Measurements from ENCODE around the gene TMEM86A. TPM values are rescaled to one million over a fixed set of nuclear protein-coding genes. Genes with fewer than 3 reads are reported as not detected.

The TMEM86A gene
- total RNA-seq, 4 donors from 2014 or later = 5.4 to 11.0 (median 6.8) TPM

- peak overlapping the region; percentile 45 to 74 (median 64) for H3K4me3 ChIP-seq
- H3K27me3 ChIP-seq = no peaks in the 10 kb centered on the region
- peak; percentile 72 to 79 for DNase-seq (ENCODE audit: low spot score in 2 of 2)
- WGBS, 2 donors = 3% methylated on average over 38 to 41 of the region's 41 CpGs
- no peak for TF ChIP-seq CTCF (IDR thresholded peaks at IDR 0.05)
- TF ChIP-seq POLR2A (IDR thresholded peaks at IDR 0.05) = no peak
- peak in 1 of 2 donors; percentile 24 for TF ChIP-seq EP300 (IDR thresholded peaks at IDR 0.05)
- peak overlapping the region; percentile 46 to 68 (median 65) for H3K27ac ChIP-seq
- no peaks in the 10 kb centered on the region for H3K36me3 ChIP-seq
- H3K9me3 ChIP-seq = no peaks in the 10 kb centered on the region
- peaks cover 0 to 18% (median 8%) of the 10 kb centered on the region in 4 donors for H3K4me1 ChIP-seq
Observed at GRCh38 chr11:18720808-18721560, 22.4 kb downstream of the TMEM86A start.

GRCh38 chr11:18721561-18722292 is 23.1 kb downstream of the TMEM86A start:
- WGBS, 2 donors = 8 to 14% methylated on average over 15 to 35 of the region's 36 CpGs
- peak in 1 of 2 donors; percentile 61 for DNase-seq (ENCODE audit: low spot score in 2 of 2)
- Histone ChIP-seq H3K36me3 (no peaks in the 10 kb centered on the region), H3K27me3 (no peaks in the 10 kb centered on the region), H3K27ac (peak overlapping the region; percentile 46 to 68 (median 65)), H3K4me3 (peak overlapping the region; percentile 45 to 74 (median 64)), H3K4me1 (peaks cover 0 to 18% (median 8%) of the 10 kb centered on the region in 4 donors), H3K9me3 (no peaks in the 10 kb centered on the region)
- TF ChIP-seq CTCF (IDR thresholded peaks at IDR 0.05) = peak; percentile 62 to 78 (median 76)
- TF ChIP-seq POLR2A (IDR thresholded peaks at IDR 0.05) = no peak

- Histone ChIP-seq H3K27me3 (no peaks in the 10 kb centered on the region), H3K27ac (peak overlapping the region in 2 of 4 donors; percentile 64 to 68), H3K4me3 (peak overlapping the region in 1 of 4 donors; percentile 60)
Observed at GRCh38 chr11:18722293-18722637, 23.7 kb downstream of the TMEM86A start.

GRCh38 chr11:18723991-18724390 is 25.4 kb downstream of the TMEM86A start:
- H3K36me3 ChIP-seq = no peaks in the 10 kb centered on the region
- no peak overlapping the region for H3K4me3 ChIP-seq
- H3K4me1 ChIP-seq = peaks cover 0 to 26% (median 8%) of the 10 kb centered on the region in 4 donors
- 36 to 38% methylated on average over 7 of the region's 7 CpGs for WGBS, 2 donors
- TF ChIP-seq CTCF (IDR thresholded peaks at IDR 0.05) = no peak
- TF ChIP-seq EP300 (IDR thresholded peaks at IDR 0.05) = no peak
- TF ChIP-seq POLR2A (IDR thresholded peaks at IDR 0.05) = no peak
- DNase-seq (ENCODE audit: low spot score in 2 of 2) = no peak
- H3K9me3 ChIP-seq = no peaks in the 10 kb centered on the region
- no peak overlapping the region for H3K27ac ChIP-seq
- no peaks in the 10 kb centered on the region for H3K27me3 ChIP-seq

More at GRCh38 chr11:18722293-18722637, 23.7 kb downstream of the TMEM86A start:
- Histone ChIP-seq H3K4me1 (peaks cover 0 to 19% (median 8%) of the 10 kb centered on the region in 4 donors), H3K9me3 (no peaks in the 10 kb centered on the region), H3K36me3 (no peaks in the 10 kb centered on the region)
- no peak for DNase-seq (ENCODE audit: low spot score in 2 of 2)
- no peak for TF ChIP-seq POLR2A (IDR thresholded peaks at IDR 0.05)
- peak in 1 of 5 experiments; percentile 4 for TF ChIP-seq CTCF (IDR thresholded peaks at IDR 0.05)
- 73 to 93% methylated on average over 1 of the region's 1 CpG for whole genome bisulfite sequencing, 2 donors

GRCh38 chr11:18726040-18726439 is 27.5 kb downstream of the TMEM86A start, which contains the start of gene IGSF22:
Gene IGSF22 (minus strand): TSS chr11:18726188. CDS start chr11:18724236, 1,952 bp downstream.
- Histone ChIP-seq H3K27ac (no peak within 1 kb of the TSS), H3K36me3 (no peaks in the 10 kb centered on the region), H3K4me1 (peaks cover 0 to 19% (median 5%) of the 10 kb centered on the region in 4 donors), H3K27me3 (no peaks in the 10 kb centered on the region), H3K9me3 (no peaks in the 10 kb centered on the region), H3K4me3 (no peak within 1 kb of the TSS)
- no peak for DNase-seq (ENCODE audit: low spot score in 2 of 2)
- 57 to 58% methylated on average over 7 of the region's 7 CpGs for WGBS, 2 donors
- TF ChIP-seq CTCF (IDR thresholded peaks at IDR 0.05) = no peak
- TF ChIP-seq EP300 (IDR thresholded peaks at IDR 0.05) = no peak
- no peak for TF ChIP-seq POLR2A (IDR thresholded peaks at IDR 0.05)
